Ramos (cell line): ENCODE data around the gene ADAMTS18.

Source experiments
- in situ Hi-C: fragments of 300-500 bp; cut with MboI; formaldehyde crosslinking; loops from one replicate; pipeline ENCODE4 v1.14.3; 2022; ENCODE audit warnings: low sequenced_read_pairs; ENCODE audit not compliant: unreplicated experiment

ADAMTS18 gene

DNA sequence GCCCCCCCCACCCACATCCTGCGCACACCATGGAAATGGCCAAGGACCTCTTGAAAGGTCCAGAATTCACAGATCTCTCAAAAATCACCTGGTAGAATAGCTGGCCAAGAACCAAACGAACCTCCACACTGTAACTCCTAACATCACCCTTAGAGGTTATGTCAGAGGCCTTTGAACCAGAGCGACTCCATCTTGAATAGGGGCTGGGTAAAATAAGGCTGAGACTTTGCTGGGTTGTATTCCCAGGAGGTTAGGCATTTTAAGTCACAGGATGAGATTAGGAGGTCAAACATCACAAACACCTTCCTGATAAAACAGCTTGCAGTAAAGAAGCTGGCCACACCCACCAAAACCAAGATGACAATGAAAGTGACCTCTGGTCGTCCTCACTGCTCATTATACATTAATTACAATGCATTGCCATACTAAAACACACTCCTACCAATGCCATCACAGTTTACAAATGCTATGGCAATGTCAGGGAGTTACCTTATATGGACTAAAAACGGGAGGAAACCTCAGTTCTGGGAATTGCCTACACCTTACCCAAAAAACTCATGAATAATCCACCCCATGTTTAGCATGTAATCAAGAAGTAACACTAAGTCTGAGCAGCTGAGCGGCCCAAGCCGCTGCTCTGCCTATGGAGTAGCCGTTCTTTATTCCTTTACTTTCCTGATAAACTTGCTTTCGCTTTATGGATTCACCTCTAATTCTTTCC is 200.9 kb downstream of the ADAMTS18 start:
- in situ Hi-C loops = loop anchor here (10.0 kb wide), 1 partner anchor 741 kb away; no protein-coding TSS in a partner anchor
